Measurements from ENCODE around the gene NDUFAF7.
A peak's percentile ranks its signal among the peaks of the same experiment; 100 is the strongest.
"Not testable (repeated sequence)": the region's sequence is repeated elsewhere in the genome, so short reads cannot be mapped to it uniquely, and the experiment has no call there.

NDUFAF7 gene

DNA sequence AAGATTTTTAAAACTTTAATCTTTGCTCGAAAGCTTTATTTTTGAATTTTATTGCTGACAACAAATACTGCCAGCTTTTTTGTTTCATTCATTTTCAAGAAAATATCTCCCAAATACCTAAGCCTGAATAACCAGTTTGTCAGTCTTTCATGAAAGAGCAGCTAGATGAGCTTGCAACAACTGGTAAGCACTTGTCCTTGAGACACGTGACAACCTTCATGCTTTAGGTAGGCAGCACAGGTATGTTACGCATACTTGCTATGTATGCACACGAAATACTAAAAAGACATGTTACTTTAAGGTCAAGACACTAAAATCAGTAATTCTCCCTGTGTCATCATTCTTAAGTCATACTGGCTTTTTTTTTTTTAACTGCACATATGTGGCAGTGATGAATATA is 12.4 kb upstream of the NDUFAF7 start:
- TF ChIP-seq, protein P1, sequence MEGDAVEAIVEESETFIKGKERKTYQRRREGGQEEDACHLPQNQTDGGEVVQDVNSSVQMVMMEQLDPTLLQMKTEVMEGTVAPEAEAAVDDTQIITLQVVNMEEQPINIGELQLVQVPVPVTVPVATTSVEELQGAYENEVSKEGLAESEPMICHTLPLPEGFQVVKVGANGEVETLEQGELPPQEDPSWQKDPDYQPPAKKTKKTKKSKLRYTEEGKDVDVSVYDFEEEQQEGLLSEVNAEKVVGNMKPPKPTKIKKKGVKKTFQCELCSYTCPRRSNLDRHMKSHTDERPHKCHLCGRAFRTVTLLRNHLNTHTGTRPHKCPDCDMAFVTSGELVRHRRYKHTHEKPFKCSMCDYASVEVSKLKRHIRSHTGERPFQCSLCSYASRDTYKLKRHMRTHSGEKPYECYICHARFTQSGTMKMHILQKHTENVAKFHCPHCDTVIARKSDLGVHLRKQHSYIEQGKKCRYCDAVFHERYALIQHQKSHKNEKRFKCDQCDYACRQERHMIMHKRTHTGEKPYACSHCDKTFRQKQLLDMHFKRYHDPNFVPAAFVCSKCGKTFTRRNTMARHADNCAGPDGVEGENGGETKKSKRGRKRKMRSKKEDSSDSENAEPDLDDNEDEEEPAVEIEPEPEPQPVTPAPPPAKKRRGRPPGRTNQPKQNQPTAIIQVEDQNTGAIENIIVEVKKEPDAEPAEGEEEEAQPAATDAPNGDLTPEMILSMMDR (IDR thresholded peaks at IDR 0.05; ENCODE audit: insufficient read depth, low read depth, low read length, missing control alignments), result no peak
- peak; percentile 94 for DNase-seq (ENCODE audit: low read depth)

GRCh38 chr2:37223131-37223530 is 8.3 kb upstream of the NDUFAF7 start:
- H3K4me3 ChIP-seq (ENCODE audit: low read length), result no peak overlapping the region
- TF ChIP-seq, protein P1 (IDR thresholded peaks at IDR 0.05; ENCODE audit: insufficient read depth, low read depth, low read length, missing control alignments), result no peak
- DNase-seq (ENCODE audit: low read depth), result no peak

More for the DNA sequence above, 12.4 kb upstream of the NDUFAF7 start:
- H3K4me3 ChIP-seq (ENCODE audit: low read length), result peak overlapping the region; percentile 11

DNA sequence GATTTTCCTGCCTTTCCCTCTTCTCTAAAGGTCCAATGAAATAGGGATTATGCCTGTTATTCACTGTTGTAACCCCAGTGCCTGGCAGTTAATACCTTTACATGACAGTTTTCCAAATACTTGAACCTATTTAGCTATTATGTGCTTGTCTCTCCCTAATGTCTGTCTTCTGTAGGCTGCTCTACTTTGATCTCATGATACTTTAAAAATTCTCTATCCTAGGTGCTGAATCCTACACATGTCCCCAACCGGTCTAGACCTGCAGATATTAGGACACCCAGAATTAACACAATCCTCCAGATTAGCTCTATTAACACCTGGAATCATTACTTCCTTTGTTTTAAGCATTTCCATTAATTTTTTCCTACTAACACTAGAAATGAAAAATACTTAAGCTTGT is 7.4 kb upstream of the NDUFAF7 start:
- H3K4me3 ChIP-seq (ENCODE audit: low read length), result no peak overlapping the region
- DNase-seq (ENCODE audit: low read depth), result peak; percentile 4
- TF ChIP-seq, protein P1 (IDR thresholded peaks at IDR 0.05; ENCODE audit: insufficient read depth, low read depth, low read length, missing control alignments), result no peak

GRCh38 chr2:37225129-37225528 is 6.3 kb upstream of the NDUFAF7 start:
- not testable (repeated sequence) for DNase-seq (ENCODE audit: low read depth); H3K4me3 ChIP-seq (ENCODE audit: low read length)

GRCh38 chr2:37226863-37227262 is 4.6 kb upstream of the NDUFAF7 start:
- TF ChIP-seq, protein P1 (IDR thresholded peaks at IDR 0.05; ENCODE audit: insufficient read depth, low read depth, low read length, missing control alignments), result no peak
- no peak for DNase-seq (ENCODE audit: low read depth)
- no peak overlapping the region for H3K4me3 ChIP-seq (ENCODE audit: low read length)

GRCh38 chr2:37228788-37229187 is 2.7 kb upstream of the NDUFAF7 start:
- no peak overlapping the region for H3K4me3 ChIP-seq (ENCODE audit: low read length)
- DNase-seq (ENCODE audit: low read depth), result no peak
- TF ChIP-seq, protein P1 (IDR thresholded peaks at IDR 0.05; ENCODE audit: insufficient read depth, low read depth, low read length, missing control alignments), result no peak

- H3K4me3 ChIP-seq (ENCODE audit: low read length), result peak overlapping the region; percentile 99
- TF ChIP-seq, protein P1 (IDR thresholded peaks at IDR 0.05; ENCODE audit: insufficient read depth, low read depth, low read length, missing control alignments), result no peak
- peak; percentile 15 for DNase-seq (ENCODE audit: low read depth)
These were observed 877 bp upstream of the NDUFAF7 start for GRCh38 chr2:37230581-37230980.

All from epithelial cell of esophagus (primary cell).